Activated CD8-positive, alpha-beta T cell treated with anti-CD3 and anti-CD28 coated beads, Interleukin-2, amount 10 ng/mL, durations not matched to agents 7 days and 5 days (primary cell): ENCODE measurements around the gene B4GALT2. TPM values are rescaled to one million over a fixed set of nuclear protein-coding genes. Genes with fewer than 3 reads are reported as not detected.
A peak's percentile ranks its signal among the peaks of the same experiment; 100 is the strongest.

ENCODE experiments used
- ATAC-seq: fragments of 150-1000 bp; cut with Tn5 transposase; one replicate; pipeline ENCODE4 v1.10.0; 2021; ENCODE audit warnings: moderate library complexity
- CTCF ChIA-PET: fragments of 350-600 bp; sonication (Branson Sonifier 250); formaldehyde crosslinking; loops from one replicate; lab custom pipeline; 2021; ENCODE audit warnings: antibody characterized with exemption; lab: Charles Lee
- POLR2A ChIA-PET: fragments of 350-600 bp; sonication (Branson Sonifier 250); formaldehyde crosslinking; loops from one replicate; lab custom pipeline; 2021; ENCODE audit warnings: antibody characterized with exemption; lab: Charles Lee
- DNase-seq: peaks from one replicate; pipeline ENCODE4 v3.0.0-alpha.2; 2020
- H3K27ac Mint-ChIP-seq: one replicate; pipeline ENCODE4 v1.8.0; 2021; ENCODE audit warnings: mild to moderate bottlenecking, mixed read lengths
- H3K27me3 Mint-ChIP-seq: one replicate; pipeline ENCODE4 v1.8.0; 2021; ENCODE audit warnings: low read depth, mixed read lengths
- H3K36me3 Mint-ChIP-seq: one replicate; pipeline ENCODE4 v1.8.0; 2021; ENCODE audit warnings: low read depth, mixed read lengths
- H3K4me1 Mint-ChIP-seq: one replicate; pipeline ENCODE4 v1.8.0; 2021; ENCODE audit warnings: low read depth, mixed read lengths
- H3K4me3 Mint-ChIP-seq: one replicate; pipeline ENCODE4 v1.8.0; 2021; ENCODE audit warnings: mild to moderate bottlenecking, mixed read lengths
- H3K9me3 Mint-ChIP-seq: one replicate; pipeline ENCODE4 v1.8.0; 2022; ENCODE audit warnings: mixed read lengths; ENCODE audit not compliant: insufficient read depth
- total RNA-seq, 2 experiments: library from RNA; stranded (reverse); gene quantifications; one replicate each; pipeline ENCODE4 v1.2.3, GENCODE V29; 2021

The B4GALT2 gene
- total RNA-seq, 2 experiments from 2014 or later, result 20.1 to 20.2 TPM

- Mint-ChIP-seq H3K27ac (peak overlapping the region; percentile 88), H3K9me3 (no peaks in the 10 kb centered on the region), H3K27me3 (no peaks in the 10 kb centered on the region), H3K4me3 (peak overlapping the region; percentile 83), H3K4me1 (peaks cover 41% of the 10 kb centered on the region), H3K36me3 (peaks cover 25% of the 10 kb centered on the region)
- ChIA-PET CTCF (no interaction called here), POLR2A (no interaction called here)
- ATAC-seq, result peak; percentile 19
- peak; percentile 44 for DNase-seq
These were observed 681 bp downstream of the B4GALT2 start for GRCh38 chr1:43979528-43980254.

- no peak for ATAC-seq
- peak overlapping the region; percentile 88 for H3K27ac Mint-ChIP-seq
- H3K4me3 Mint-ChIP-seq, result peak overlapping the region; percentile 83
- ChIA-PET CTCF (no interaction called here), POLR2A (no interaction called here)
- DNase-seq, result no peak
- peaks cover 41% of the 10 kb centered on the region for H3K4me1 Mint-ChIP-seq
- H3K27me3 Mint-ChIP-seq, result no peaks in the 10 kb centered on the region
- H3K36me3 Mint-ChIP-seq, result peaks cover 25% of the 10 kb centered on the region
- no peaks in the 10 kb centered on the region for H3K9me3 Mint-ChIP-seq
These were observed 1.5 kb downstream of the B4GALT2 start for GRCh38 chr1:43980255-43981134.

- peaks cover 22% of the 10 kb centered on the region for H3K36me3 Mint-ChIP-seq
- no peak for ATAC-seq
These were observed 2.1 kb downstream of the B4GALT2 start for GRCh38 chr1:43981135-43981491.

GRCh38 chr1:43981636-43982035, 2.6 kb downstream of the B4GALT2 start:
- H3K27me3 Mint-ChIP-seq, result no peaks in the 10 kb centered on the region
- no peaks in the 10 kb centered on the region for H3K9me3 Mint-ChIP-seq
- H3K36me3 Mint-ChIP-seq, result peaks cover 18% of the 10 kb centered on the region
- H3K4me1 Mint-ChIP-seq, result peaks cover 31% of the 10 kb centered on the region
- H3K4me3 Mint-ChIP-seq, result no peak overlapping the region
- ChIA-PET CTCF (no interaction called here), POLR2A (no interaction called here)
- DNase-seq (no peak), ATAC-seq (no peak)
- no peak overlapping the region for H3K27ac Mint-ChIP-seq

More at GRCh38 chr1:43981135-43981491, 2.1 kb downstream of the B4GALT2 start:
- Mint-ChIP-seq H3K27ac (no peak overlapping the region), H3K4me3 (no peak overlapping the region), H3K27me3 (no peaks in the 10 kb centered on the region), H3K4me1 (peaks cover 36% of the 10 kb centered on the region), H3K9me3 (no peaks in the 10 kb centered on the region)
- ChIA-PET POLR2A (no interaction called here), CTCF (no interaction called here)
- no peak for DNase-seq

GRCh38 chr1:43982241-43982640, 3.2 kb downstream of the B4GALT2 start:
- CTCF ChIA-PET, result no interaction called here
- Mint-ChIP-seq H3K36me3 (peaks cover 12% of the 10 kb centered on the region), H3K4me3 (no peak overlapping the region), H3K27ac (no peak overlapping the region), H3K27me3 (no peaks in the 10 kb centered on the region), H3K4me1 (peaks cover 25% of the 10 kb centered on the region), H3K9me3 (no peaks in the 10 kb centered on the region)
- DNase-seq, result no peak
- no peak for ATAC-seq
- POLR2A ChIA-PET, result no interaction called here

- Mint-ChIP-seq H3K4me1 (peaks cover 19% of the 10 kb centered on the region), H3K9me3 (no peaks in the 10 kb centered on the region), H3K4me3 (no peak overlapping the region), H3K27me3 (no peaks in the 10 kb centered on the region), H3K36me3 (peaks cover 6% of the 10 kb centered on the region), H3K27ac (no peak overlapping the region)
- DNase-seq (no peak), ATAC-seq (no peak)
- CTCF ChIA-PET, result no interaction called here
- POLR2A ChIA-PET, result no interaction called here
These were observed 3.8 kb downstream of the B4GALT2 start for GRCh38 chr1:43982808-43983207.

- no peak overlapping the region for H3K4me3 Mint-ChIP-seq
- H3K36me3 Mint-ChIP-seq, result peaks cover 2% of the 10 kb centered on the region
- H3K27ac Mint-ChIP-seq, result no peak overlapping the region
- no peaks in the 10 kb centered on the region for H3K9me3 Mint-ChIP-seq
- H3K4me1 Mint-ChIP-seq, result peaks cover 15% of the 10 kb centered on the region
- POLR2A ChIA-PET, result no interaction called here
- ATAC-seq (no peak), DNase-seq (no peak)
- H3K27me3 Mint-ChIP-seq, result no peaks in the 10 kb centered on the region
- CTCF ChIA-PET, result no interaction called here
These were observed 4.4 kb downstream of the B4GALT2 start for GRCh38 chr1:43983253-43983899.

- ATAC-seq (no peak), DNase-seq (no peak)
- Mint-ChIP-seq H3K36me3 (peaks cover under 1% of the 10 kb centered on the region), H3K27me3 (no peaks in the 10 kb centered on the region), H3K4me1 (peaks cover 9% of the 10 kb centered on the region), H3K27ac (no peak overlapping the region), H3K4me3 (no peak overlapping the region), H3K9me3 (no peaks in the 10 kb centered on the region)
- CTCF ChIA-PET, result no interaction called here
- POLR2A ChIA-PET, result no interaction called here
These were observed 5.8 kb downstream of the B4GALT2 start for GRCh38 chr1:43984855-43985254.

GRCh38 chr1:43985984-43986595, 7.1 kb downstream of the B4GALT2 start:
- Mint-ChIP-seq H3K4me1 (peaks cover 4% of the 10 kb centered on the region), H3K9me3 (no peaks in the 10 kb centered on the region), H3K4me3 (no peak overlapping the region), H3K27me3 (no peaks in the 10 kb centered on the region), H3K36me3 (no peaks in the 10 kb centered on the region), H3K27ac (no peak overlapping the region)
- ChIA-PET POLR2A (no interaction called here), CTCF (no interaction called here)
- ATAC-seq, result no peak
- no peak for DNase-seq

GRCh38 chr1:43986712-43987111, 7.7 kb downstream of the B4GALT2 start:
- DNase-seq (no peak), ATAC-seq (no peak)
- no peaks in the 10 kb centered on the region for H3K36me3 Mint-ChIP-seq
- no peak overlapping the region for H3K27ac Mint-ChIP-seq
- no peaks in the 10 kb centered on the region for H3K9me3 Mint-ChIP-seq
- ChIA-PET POLR2A (no interaction called here), CTCF (no interaction called here)
- no peak overlapping the region for H3K4me3 Mint-ChIP-seq
- no peaks in the 10 kb centered on the region for H3K27me3 Mint-ChIP-seq
- H3K4me1 Mint-ChIP-seq, result peaks cover 10% of the 10 kb centered on the region

- ChIA-PET POLR2A (interaction anchor here (1.8 kb wide), 1 partner anchor 12 kb away, joined by 6 read pairs; no protein-coding TSS in a partner anchor), CTCF (interaction anchor here (1.0 kb wide), 1 partner anchor 49 kb away, joined by 4 read pairs; no protein-coding TSS in a partner anchor)
- DNase-seq (no peak), ATAC-seq (no peak)
- H3K4me3 Mint-ChIP-seq, result no peak overlapping the region
- no peaks in the 10 kb centered on the region for H3K36me3 Mint-ChIP-seq
- no peaks in the 10 kb centered on the region for H3K27me3 Mint-ChIP-seq
- H3K27ac Mint-ChIP-seq, result no peak overlapping the region
- H3K4me1 Mint-ChIP-seq, result peaks cover 15% of the 10 kb centered on the region
- H3K9me3 Mint-ChIP-seq, result no peaks in the 10 kb centered on the region
These were observed 8.3 kb downstream of the B4GALT2 start for GRCh38 chr1:43987159-43987902.
